Retinal pigment epithelial cell (primary cell): Measurements from ENCODE around the gene TMEM163.
"Not testable (repeated sequence)": the region's sequence is repeated elsewhere in the genome, so short reads cannot be mapped to it uniquely, and the experiment has no call there.

Source experiments
- DNase-seq: peaks from one replicate; pipeline ENCODE4 v3.0.0-alpha.2; 2010; ENCODE audit warnings: low read depth
- H3K4me3 ChIP-seq: 2 replicates; pipeline ENCODE4 v1.5.1; 2011; ENCODE audit warnings: mild to moderate bottlenecking, low read length, control low read depth, moderate library complexity
- CTCF ChIP-seq: conservative IDR thresholded peaks from 2 replicates; pipeline ENCODE4 v1.5.1; 2011; ENCODE audit warnings: low read depth, low read length, control low read depth, inconsistent platforms

TMEM163 gene

DNA sequence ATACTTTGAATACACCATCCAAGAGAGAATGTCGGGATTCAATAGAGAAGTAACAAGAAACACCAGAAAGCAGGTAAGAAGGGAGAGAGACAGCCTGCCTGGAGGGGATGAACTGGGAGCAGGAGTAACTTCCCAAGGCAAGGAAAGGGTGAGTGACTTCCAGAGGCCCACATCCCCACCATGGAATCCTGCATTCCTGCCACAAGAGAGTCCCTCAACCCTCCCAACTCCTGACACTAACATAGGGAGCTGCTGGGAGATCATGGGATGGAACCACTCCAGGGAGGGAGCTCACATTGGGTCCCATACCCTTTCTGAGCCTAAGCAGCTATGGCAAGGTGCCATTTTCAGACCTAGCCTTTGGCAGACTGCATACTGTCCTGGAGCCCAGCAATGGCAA lies 5.5 kb upstream of the TMEM163 start:
- TF ChIP-seq CTCF: no peak
- DNase-seq: no peak
- no peak overlapping the region for H3K4me3 ChIP-seq

GRCh38 chr2:134723742-134724141 lies 4.9 kb upstream of the TMEM163 start:
- H3K4me3 ChIP-seq, DNase-seq: not testable (repeated sequence)

DNA sequence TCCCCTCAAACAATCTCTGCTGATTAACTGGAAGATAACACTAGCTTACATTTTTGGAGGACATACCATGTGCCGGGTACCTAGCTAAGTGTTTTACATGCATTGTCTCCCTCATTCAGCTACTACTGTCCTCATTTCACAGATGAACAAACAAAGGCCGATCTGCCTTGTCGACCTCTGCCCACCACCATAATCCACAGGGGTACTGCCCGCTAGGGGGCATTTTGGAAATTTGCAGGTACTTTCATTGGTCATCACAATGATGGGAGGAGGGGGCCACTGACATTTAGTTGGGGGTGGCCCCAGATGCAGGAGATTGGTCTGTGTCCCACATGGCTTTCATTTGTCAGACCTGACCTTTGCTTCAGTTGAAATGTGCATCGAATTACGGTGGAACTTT lies 3.9 kb upstream of the TMEM163 start:
- peak; percentile 37 for TF ChIP-seq CTCF
- DNase-seq: no peak
- H3K4me3 ChIP-seq: no peak overlapping the region

DNA sequence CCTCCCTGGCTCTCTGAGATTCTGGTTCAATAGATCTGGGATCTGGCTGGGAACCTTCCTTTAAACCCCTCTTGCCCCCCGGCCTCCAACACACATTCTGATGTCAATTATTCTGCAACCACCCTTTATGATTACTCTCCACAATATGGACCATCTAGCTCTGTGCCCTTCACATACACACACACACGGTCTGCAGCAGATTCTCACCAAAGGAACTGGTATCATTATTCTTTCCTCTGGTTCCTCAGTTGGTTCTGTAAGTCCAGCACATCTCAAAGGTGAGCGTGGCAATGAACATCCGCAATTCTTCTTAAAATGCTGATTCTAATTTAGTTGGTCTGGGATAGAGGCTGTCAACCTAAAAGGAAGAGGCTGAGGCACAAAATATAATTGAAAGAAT lies 2.8 kb upstream of the TMEM163 start:
- TF ChIP-seq CTCF: no peak
- no peak overlapping the region for H3K4me3 ChIP-seq
- no peak for DNase-seq

- peak overlapping the region; percentile 30 for H3K4me3 ChIP-seq
- no peak for TF ChIP-seq CTCF
- DNase-seq: no peak
Measured at GRCh38 chr2:134718023-134718816, 580 bp downstream of the TMEM163 start.

GRCh38 chr2:134717286-134718022 lies 1.3 kb downstream of the TMEM163 start:
- no peak for TF ChIP-seq CTCF
- H3K4me3 ChIP-seq: no peak overlapping the region

GRCh38 chr2:134716721-134717243 lies 2.0 kb downstream of the TMEM163 start:
- no peak overlapping the region for H3K4me3 ChIP-seq
- no peak for DNase-seq
- TF ChIP-seq CTCF: no peak

More at GRCh38 chr2:134717286-134718022, 1.3 kb downstream of the TMEM163 start:
- DNase-seq: no peak
